ENCODE results near the gene KRTAP5-7.

- TF ChIP-seq POLR2A (IDR thresholded peaks at IDR 0.05; ENCODE audit: low read length) (no peak), GATA1 (IDR thresholded peaks at IDR 0.05; ENCODE audit: low read depth, low read length) (no peak)
These were observed 31.5 kb upstream of the KRTAP5-7 start for GRCh38 chr11:71495286-71496230.
